Endothelial cell of umbilical vein (primary cell): ENCODE measurements around the gene PLD4. TPM values are rescaled to one million over a fixed set of nuclear protein-coding genes. Genes with fewer than 3 reads are reported as not detected.

ENCODE experiments used
- BruUV-seq: library from RNA; stranded (reverse); fragments of 400-500 nt; replicated peaks from 2 replicates; lab custom pipeline; 2021; lab: Mats Ljungman, UMichigan
- CTCF ChIA-PET: fragments of 300-600, 350-600 bp; sonication (Branson Sonifier 250); formaldehyde crosslinking; loops from one replicate; lab custom pipeline; 2021; ENCODE audit warnings: antibody characterized with exemption, inconsistent platforms; lab: Charles Lee
- POLR2A ChIA-PET: fragments of 300-600, 350-600 bp; sonication (Branson Sonifier 250); formaldehyde crosslinking; loops from one replicate; lab custom pipeline; 2021; ENCODE audit warnings: antibody characterized with exemption, inconsistent platforms; lab: Charles Lee
- DNase-seq: peaks from one replicate; pipeline ENCODE4 v3.0.0-alpha.2; 2011; ENCODE audit warnings: low read depth, low spot score
- FAIRE-seq: peaks from 2 replicates; lab custom pipeline; 2011; peaks lifted over from hg19 to GRCh38; lab: Jason Lieb, UNC
- H2AFZ ChIP-seq: 2 replicates; pipeline ENCODE4 v1.6.0; 2012; ENCODE audit warnings: low read depth, low read length, control low read depth, inconsistent platforms
- H3K27ac ChIP-seq: 2 replicates; pipeline ENCODE4 v1.5.1; 2011; ENCODE audit warnings: low read depth, mild to moderate bottlenecking, control low read depth, low read length, moderate library complexity; ENCODE audit not compliant: insufficient read depth
- H3K27me3 ChIP-seq, 2 experiments: 2 replicates each; pipeline versions ENCODE4 v1.6.0 to v1.6.1; 2011; ENCODE audit warnings: low read length in 2 of 2, mixed read lengths in 1 of 2; ENCODE audit not compliant: control insufficient read depth in 2 of 2, insufficient read depth in 2 of 2
- H3K36me3 ChIP-seq, 2 experiments: 2 replicates in 1 of 2; 3 replicates in 1 of 2; pipeline ENCODE4 v1.5.1; 2011; ENCODE audit warnings: low read length in 2 of 2, mild to moderate bottlenecking in 1 of 2, moderate library complexity in 1 of 2; ENCODE audit not compliant: control insufficient read depth in 2 of 2, insufficient read depth in 2 of 2; ENCODE audit errors: extremely low read depth in 1 of 2
- H3K4me1 ChIP-seq: 3 replicates; pipeline ENCODE4 v1.5.1; 2011; ENCODE audit warnings: mild to moderate bottlenecking, low read length; ENCODE audit not compliant: control insufficient read depth, insufficient read depth; ENCODE audit errors: extremely low read depth
- H3K4me2 ChIP-seq: 2 replicates; pipeline ENCODE4 v1.6.1; 2011; ENCODE audit warnings: low read length, control low read depth, mixed read lengths; ENCODE audit not compliant: insufficient read depth
- H3K4me3 ChIP-seq, 3 experiments: fragments of 200-600 bp in 1 of 3; sonication (generic), shearing (Covaris generic) in 1 of 3; replicated peaks in 1 of 3; 2 replicates each; pipeline ENCODE4 v1.5.1; 2011 to 2016; ENCODE audit warnings: control low read depth in 3 of 3, low read length in 3 of 3, mild to moderate bottlenecking in 2 of 3, inconsistent platforms in 1 of 3, low read depth in 1 of 3, moderate library complexity in 1 of 3; ENCODE audit not compliant: insufficient read depth in 1 of 3
- H3K79me2 ChIP-seq: 2 replicates; pipeline ENCODE4 v1.6.0; 2012; ENCODE audit warnings: low read length, inconsistent platforms; ENCODE audit not compliant: control insufficient read depth, insufficient read depth
- H3K9ac ChIP-seq: replicated peaks from 2 replicates; pipeline ENCODE3; 2011; ENCODE audit warnings: low read length, control low read depth; ENCODE audit not compliant: insufficient read depth; ENCODE audit errors: extremely low read depth
- H3K9me1 ChIP-seq: replicated peaks from 3 replicates; pipeline ENCODE4 v1.6.0; 2011; ENCODE audit warnings: mild to moderate bottlenecking, low read length; ENCODE audit not compliant: control insufficient read depth, insufficient read depth; ENCODE audit errors: extremely low read depth
- H3K9me3 ChIP-seq: replicated peaks from 2 replicates; pipeline ENCODE4 v1.5.1; 2012; ENCODE audit warnings: low read length, inconsistent platforms; ENCODE audit not compliant: control insufficient read depth, insufficient read depth
- H4K20me1 ChIP-seq: replicated peaks from 2 replicates; pipeline ENCODE3; 2011; ENCODE audit warnings: mild to moderate bottlenecking, low read length; ENCODE audit not compliant: control insufficient read depth, insufficient read depth; ENCODE audit errors: extremely low read depth
- EZH2 ChIP-seq: IDR thresholded peaks from 2 replicates; pipeline ENCODE4 v1.6.1; 2012; ENCODE audit warnings: borderline replicate concordance, low read depth, mild to moderate bottlenecking, moderate library complexity, low read length, inconsistent platforms; ENCODE audit not compliant: severe bottlenecking
- FOS ChIP-seq: IDR thresholded peaks from 2 replicates; pipeline ENCODE4 v1.6.1; 2011; ENCODE audit warnings: mild to moderate bottlenecking, low read length, moderate library complexity, borderline replicate concordance; ENCODE audit not compliant: insufficient read depth
- GATA2 ChIP-seq: IDR thresholded peaks from 2 replicates; pipeline ENCODE4 v1.7.0; 2011; ENCODE audit warnings: low read depth, mild to moderate bottlenecking, moderate library complexity, mixed read lengths, low read length; ENCODE audit not compliant: insufficient read length, insufficient read depth
- JUN ChIP-seq: IDR thresholded peaks from 2 replicates; pipeline ENCODE4 v1.6.1; 2011; ENCODE audit warnings: borderline replicate concordance, low read depth; ENCODE audit not compliant: insufficient read length, insufficient read depth
- MYC ChIP-seq: IDR thresholded peaks from one replicate; pipeline ENCODE4 v1.6.1; 2011; ENCODE audit warnings: mild to moderate bottlenecking, low read depth, low read length
- POLR2A ChIP-seq: IDR thresholded peaks from 2 replicates; pipeline ENCODE4 v1.6.1; 2012; ENCODE audit warnings: low read depth, mild to moderate bottlenecking, control low read depth, low read length
- POLR2AphosphoS5 ChIP-seq: IDR thresholded peaks from 2 replicates; pipeline ENCODE4 v1.6.1; 2012; ENCODE audit warnings: low read depth, mild to moderate bottlenecking, control low read depth, low read length, moderate library complexity; ENCODE audit not compliant: insufficient read depth
- dilution Hi-C: fragments of 300-500 bp; cut with MboI; formaldehyde crosslinking; loops from one replicate; pipeline ENCODE4 v1.15.0; 2019; ENCODE audit warnings: low sequenced_read_pairs; ENCODE audit not compliant: extremely low pct_ligation_motif_present
- intact Hi-C: fragments of 100-400 bp; cut with micrococcal nuclease; formaldehyde crosslinking; loops from one replicate; pipeline ENCODE4 v1.10.0; 2022
- polyA plus RNA-seq, 4 experiments: library from polyadenylated mRNA; depleted of rRNA in 3 of 4; stranded (reverse) in 3 of 4; unstranded in 1 of 4; fragments of >200 nt; gene quantifications; 2 replicates each; pipeline versions ENCODE4 v1.2.1 to v1.2.3, GENCODE V29; 2011 to 2012; ENCODE audit warnings: missing spikeins in 1 of 4
- total RNA-seq: library from RNA; stranded (reverse); gene quantifications from 2 replicates; pipeline ENCODE4 v1.2.3, GENCODE V29; 2021
- TF ChIP-seq, protein P1 (sequence below), 2 donors: IDR thresholded peaks; 1 replicate in 1 of 2; 2 replicates in 1 of 2; pipeline ENCODE4 v1.5.1; 2011; ENCODE audit warnings: low read length in 2 of 2, mild to moderate bottlenecking in 2 of 2, moderate library complexity in 2 of 2, control low read depth in 1 of 2, inconsistent platforms in 1 of 2, low read depth in 1 of 2; ENCODE audit not compliant: insufficient read depth in 1 of 2; ENCODE audit errors: extremely low read depth in 1 of 2
- TF ChIP-seq, protein P2 (sequence below): IDR thresholded peaks from 2 replicates; pipeline ENCODE4 v1.6.1; 2011; ENCODE audit not compliant: insufficient read depth, insufficient read length

Gene PLD4
- total and polyA plus RNA-seq, 2 donors (not counting 3 experiments of a cell fraction or from before 2014, with no cell fraction given), result 0.01 to 0.11 TPM

DNA sequence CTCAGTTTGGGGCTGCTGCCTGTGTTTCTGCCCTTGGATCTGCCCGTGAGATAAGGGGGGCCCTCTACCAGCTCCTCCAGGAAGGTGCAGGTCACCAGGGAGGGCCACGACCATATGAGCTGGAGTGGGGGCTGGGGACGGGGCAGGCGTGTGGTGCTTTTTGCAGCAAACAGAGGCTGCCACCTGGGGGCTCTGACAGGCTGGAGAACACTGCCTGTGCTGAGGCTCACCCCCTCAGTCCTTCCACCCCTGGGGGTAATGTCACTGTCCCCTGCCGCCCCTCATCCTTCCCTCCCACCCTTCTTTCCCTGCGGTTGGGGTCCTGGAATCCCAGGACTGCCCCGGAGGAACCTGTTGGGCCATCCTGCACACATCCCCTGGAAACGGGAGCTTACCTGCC, 3.2 kb downstream of the PLD4 start:
- Histone ChIP-seq H3K9ac (no peak overlapping the region), H3K4me3 (no peak overlapping the region), H3K4me2 (no peak overlapping the region), H4K20me1 (no peaks in the 10 kb centered on the region), H2AFZ (no peak overlapping the region), H3K27me3 (peaks cover 0 to 6% of the 10 kb centered on the region in 2 experiments), H3K4me1 (peaks cover 6% of the 10 kb centered on the region), H3K79me2 (no peaks in the 10 kb centered on the region), H3K27ac (no peak overlapping the region), H3K36me3 (no peaks in the 10 kb centered on the region), H3K9me3 (no peaks in the 10 kb centered on the region), H3K9me1 (no peaks in the 10 kb centered on the region)
- BruUV-seq, result no TSS peak
- ChIA-PET CTCF (no interaction called here), POLR2A (no interaction called here)
- TF ChIP-seq, protein P1, sequence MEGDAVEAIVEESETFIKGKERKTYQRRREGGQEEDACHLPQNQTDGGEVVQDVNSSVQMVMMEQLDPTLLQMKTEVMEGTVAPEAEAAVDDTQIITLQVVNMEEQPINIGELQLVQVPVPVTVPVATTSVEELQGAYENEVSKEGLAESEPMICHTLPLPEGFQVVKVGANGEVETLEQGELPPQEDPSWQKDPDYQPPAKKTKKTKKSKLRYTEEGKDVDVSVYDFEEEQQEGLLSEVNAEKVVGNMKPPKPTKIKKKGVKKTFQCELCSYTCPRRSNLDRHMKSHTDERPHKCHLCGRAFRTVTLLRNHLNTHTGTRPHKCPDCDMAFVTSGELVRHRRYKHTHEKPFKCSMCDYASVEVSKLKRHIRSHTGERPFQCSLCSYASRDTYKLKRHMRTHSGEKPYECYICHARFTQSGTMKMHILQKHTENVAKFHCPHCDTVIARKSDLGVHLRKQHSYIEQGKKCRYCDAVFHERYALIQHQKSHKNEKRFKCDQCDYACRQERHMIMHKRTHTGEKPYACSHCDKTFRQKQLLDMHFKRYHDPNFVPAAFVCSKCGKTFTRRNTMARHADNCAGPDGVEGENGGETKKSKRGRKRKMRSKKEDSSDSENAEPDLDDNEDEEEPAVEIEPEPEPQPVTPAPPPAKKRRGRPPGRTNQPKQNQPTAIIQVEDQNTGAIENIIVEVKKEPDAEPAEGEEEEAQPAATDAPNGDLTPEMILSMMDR (IDR thresholded peaks at IDR 0.05; ENCODE audit: extremely low read depth in 1 of 2, insufficient read depth in 1 of 2, low read depth in 1 of 2, low read length in 2 of 2), result no peak
- TF ChIP-seq, protein P2, sequence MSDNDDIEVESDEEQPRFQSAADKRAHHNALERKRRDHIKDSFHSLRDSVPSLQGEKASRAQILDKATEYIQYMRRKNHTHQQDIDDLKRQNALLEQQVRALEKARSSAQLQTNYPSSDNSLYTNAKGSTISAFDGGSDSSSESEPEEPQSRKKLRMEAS, result no peak
- TF ChIP-seq JUN (no peak), EZH2 (no peak), MYC (no peak), FOS (no peak), POLR2A (no peak), POLR2AphosphoS5 (no peak), GATA2 (no peak)
- FAIRE-seq, result no peak
- DNase-seq, result no peak
- intact Hi-C loops (no loop called here), dilution Hi-C loops (no loop called here)
